K562 (cell line): ENCODE results near the gene ERVH48-1. TPM values are rescaled to one million over a fixed set of nuclear protein-coding genes. Genes with fewer than 3 reads are reported as not detected.

Experiments used
- CBX8 ChIP-seq: fragments of 200-600 bp; sonication (generic); IDR thresholded peaks from 2 replicates; pipeline ENCODE4 v1.6.1; 2012; ENCODE audit warnings: borderline replicate concordance, mixed run types, low read depth, mild to moderate bottlenecking, moderate library complexity, mixed read lengths, low read length, control low read depth, inconsistent platforms; ENCODE audit not compliant: poor library complexity, severe bottlenecking; ENCODE audit errors: extremely low read depth
- E2F3 ChIP-seq: fragments of 250-450 bp; sonication (Bioruptor Pico); IDR thresholded peaks from 2 replicates; pipeline ENCODE4 v1.4.0; 2020; ENCODE audit warnings: mild to moderate bottlenecking
- HNRNPK ChIP-seq: fragments of 200-400 bp; formaldehyde crosslinking; IDR thresholded peaks from one replicate; pipeline ENCODE4 v1.6.1; 2018; ENCODE audit warnings: mild to moderate bottlenecking, low read depth, low read length; ENCODE audit not compliant: poor library complexity, severe bottlenecking
- IFI16 ChIP-seq: fragments of 250-450 bp; sonication (Bioruptor Pico); IDR thresholded peaks from 2 replicates; pipeline ENCODE4 v2.1.2; 2022; ENCODE audit warnings: mild to moderate bottlenecking, inconsistent platforms
- IRF1 ChIP-seq: sonication (generic); formaldehyde crosslinking; IDR thresholded peaks from 2 replicates; pipeline ENCODE4 v1.8.0; 2022; ENCODE audit warnings: missing genetic modification reagents, mild to moderate bottlenecking, borderline replicate concordance
- MAZ ChIP-seq, 2 experiments: fragments of 450-650 bp in 1 of 2; sonication (generic) in 1 of 2; formaldehyde crosslinking; IDR thresholded peaks in 1 of 2; conservative IDR thresholded peaks in 1 of 2; 2 replicates each; pipeline versions ENCODE4 v1.4.0 to v1.5.0; 2020; ENCODE audit warnings: mild to moderate bottlenecking in 1 of 2, missing genetic modification reagents in 1 of 2
- MYBL2 ChIP-seq, 2 experiments: fragments of 450-650 bp in 1 of 2; sonication (generic) in 1 of 2; formaldehyde crosslinking in 1 of 2; IDR thresholded peaks; 2 replicates each; pipeline versions ENCODE4 v1.6.1 to v1.8.1; 2017 to 2022; ENCODE audit warnings: borderline replicate concordance in 1 of 2, inconsistent platforms in 1 of 2, low read depth in 1 of 2, mild to moderate bottlenecking in 1 of 2, missing genetic modification reagents in 1 of 2, moderate library complexity in 1 of 2
- NELFE ChIP-seq: IDR thresholded peaks from 2 replicates; pipeline ENCODE4 v1.6.1; 2011; ENCODE audit warnings: mild to moderate bottlenecking; ENCODE audit not compliant: insufficient read depth, insufficient read length
- POLR2B ChIP-seq: fragments of 450-650 bp; IDR thresholded peaks from 2 replicates; pipeline ENCODE4 v1.6.1; 2018; ENCODE audit warnings: low read depth; ENCODE audit not compliant: partially characterized antibody
- PYGO2 ChIP-seq: fragments of 450-650 bp; IDR thresholded peaks from 2 replicates; pipeline ENCODE4 v1.6.1; 2016; ENCODE audit warnings: mild to moderate bottlenecking, missing genetic modification characterization, moderate library complexity, missing compliant biosample characterization
- RBFOX2 ChIP-seq: fragments of 200-400 bp; formaldehyde crosslinking; IDR thresholded peaks from 2 replicates; pipeline ENCODE4 v1.6.1; 2017; ENCODE audit warnings: low read depth, mild to moderate bottlenecking, low read length, moderate library complexity
- SMAD4 ChIP-seq: fragments of 250-450 bp; sonication (Bioruptor Pico); conservative IDR thresholded peaks from 2 replicates; pipeline ENCODE4 v1.8.0; 2021; ENCODE audit warnings: inconsistent platforms, mild to moderate bottlenecking, moderate library complexity
- SPI1 ChIP-seq: IDR thresholded peaks from 2 replicates; pipeline ENCODE4 v1.6.1; 2011; ENCODE audit warnings: low read depth, low read length, control low read depth, borderline replicate concordance
- TARDBP ChIP-seq: fragments of 450-650 bp; IDR thresholded peaks from 2 replicates; pipeline ENCODE4 v1.6.1; 2016
- TEAD2 ChIP-seq: fragments of 450-650 bp; IDR thresholded peaks from 2 replicates; pipeline ENCODE4 v1.6.1; 2016; ENCODE audit warnings: missing genetic modification characterization, control low read depth, missing compliant biosample characterization
- THRB ChIP-seq: fragments of 450-650 bp; formaldehyde crosslinking; conservative IDR thresholded peaks from 2 replicates; pipeline ENCODE4 v1.4.0; 2022; ENCODE audit warnings: mild to moderate bottlenecking, missing genetic modification characterization
- USF2 ChIP-seq: sonication (generic); formaldehyde crosslinking; IDR thresholded peaks from 2 replicates; pipeline ENCODE4 v1.5.0; 2020; ENCODE audit warnings: missing genetic modification reagents
- XRCC3 ChIP-seq: fragments of 450-650 bp; IDR thresholded peaks from 2 replicates; pipeline ENCODE4 v1.6.1; 2017; ENCODE audit warnings: mild to moderate bottlenecking, moderate library complexity
- YBX1 ChIP-seq: fragments of 450-650 bp; IDR thresholded peaks from 2 replicates; pipeline ENCODE4 v1.7.1; 2016; ENCODE audit warnings: mild to moderate bottlenecking
- ZBTB7A ChIP-seq: IDR thresholded peaks from 2 replicates; pipeline ENCODE4 v1.6.1; 2011; ENCODE audit warnings: low read depth, mild to moderate bottlenecking, low read length, moderate library complexity, borderline replicate concordance; ENCODE audit not compliant: control insufficient read depth
- ZFP30 ChIP-seq: fragments of 250-450 bp; sonication (Bioruptor Pico); IDR thresholded peaks from 2 replicates; pipeline ENCODE4 v1.8.0; 2022; ENCODE audit warnings: moderate library complexity, mild to moderate bottlenecking, inconsistent platforms, borderline replicate concordance
- ZFP36 ChIP-seq: fragments of 150-350 bp; IDR thresholded peaks from 2 replicates; pipeline ENCODE4 v1.6.1; 2018; ENCODE audit warnings: low read length, low read depth; ENCODE audit not compliant: partially characterized antibody
- polyA plus RNA-seq, 8 experiments: library from polyadenylated mRNA; depleted of rRNA in 4 of 8; stranded (reverse) in 5 of 8; unstranded in 3 of 8; fragments of >200 nt; fragmentation: Nextera tagmentation in 2 of 8; fragmentation: Illumina TruSeq in 1 of 8; extraction: Ambion mirVana in 2 of 8; extraction: Trizol in 1 of 8; gene quantifications; 2 replicates each; pipeline versions ENCODE4 v1.2.1 to v1.2.3, GENCODE V29; 2011 to 2014; ENCODE audit warnings: inconsistent platforms in 1 of 8, missing spikeins in 1 of 8
- total RNA-seq, 7 experiments: library from RNA; depleted of rRNA in 6 of 7; stranded (reverse); fragments of >200 nt in 6 of 7; fragmentation: Illumina TruSeq in 2 of 7; extraction: Trizol in 2 of 7; gene quantifications; 2 replicates each; pipeline versions ENCODE4 v1.2.1 to v1.2.3, GENCODE V29; 2011 to 2021; ENCODE audit warnings: low replicate concordance in 1 of 7

Gene ERVH48-1
- total and polyA plus RNA-seq, 9 of the 15 experiments (the other 6 are each of a cell fraction or from before 2014, with no cell fraction given): 0.08 to 0.49 (median 0.16) TPM; not detected in 3

- TF ChIP-seq POLR2B (no peak), E2F3 (CRISPR knock-in tag) (no peak), ZFP36 (no peak), YBX1 (no peak), PYGO2 (tag) (0 out of 2 replicates have a peak, but pooled peaks have one; percentile 37), NELFE (no peak), TARDBP (no peak), USF2 (no peak), RBFOX2 (peak; percentile 56), ZBTB7A (peak; percentile 26; the same call in 1 of the 2 replicates), MYBL2 (IDR thresholded peaks at IDR 0.05; ENCODE audit: low read depth) (no peak), MYBL2 (CRISPR knock-in tag; IDR thresholded peaks at IDR 0.05; ENCODE audit: borderline replicate concordance) (no peak), XRCC3 (no peak), HNRNPK (no peak), CBX8 (no peak), ZFP30 (CRISPR knock-in tag) (no peak), TEAD2 (no peak), SPI1 (no peak), MAZ (CRISPR knock-in tag; conservative IDR thresholded peaks at IDR 0.05 in 1 of 2, IDR thresholded peaks at IDR 0.05 in 1 of 2) (0 out of 4 replicates have a peak, but pooled peaks of 1 of the 2 experiments have one; percentile 12), IRF1 (CRISPR knock-in tag) (no peak), THRB (CRISPR knock-in tag) (no peak), IFI16 (no peak), SMAD4 (CRISPR knock-in tag) (0 out of 2 replicates have a peak, but pooled peaks have one; percentile 7)
Measured at GRCh38 chr21:42971897-42972275, 46.5 kb upstream of the ERVH48-1 start (continued).
